PFSK-1 (cell line): ENCODE data around the gene COMT.

Experiments
- FOXP2 ChIP-seq: optimal IDR thresholded peaks from 2 replicates; pipeline ENCODE3; 2011; ENCODE audit warnings: borderline replicate concordance, control low read depth, inconsistent platforms; ENCODE audit not compliant: insufficient read depth; ENCODE audit errors: extremely low read length, extremely low read depth
- POLR2AphosphoS5 ChIP-seq: IDR thresholded peaks from 2 replicates; pipeline ENCODE4 v1.6.1; 2012; ENCODE audit warnings: low read depth, mild to moderate bottlenecking, control low read depth, low read length, moderate library complexity
- SIN3A ChIP-seq: IDR thresholded peaks from 2 replicates; pipeline ENCODE4 v1.6.1; 2012; ENCODE audit warnings: mild to moderate bottlenecking, low read length, moderate library complexity, borderline replicate concordance; ENCODE audit not compliant: insufficient read depth
- TAF1 ChIP-seq: IDR thresholded peaks from 2 replicates; pipeline ENCODE4 v1.6.1; 2012; ENCODE audit warnings: low read length, control low read depth, borderline replicate concordance; ENCODE audit not compliant: insufficient read depth
- TF ChIP-seq, protein P1 (sequence below), 2 experiments: IDR thresholded peaks; 2 replicates each; pipeline versions ENCODE4 v1.6.1 to v1.8.0; 2011 to 2012; ENCODE audit warnings: low read depth in 2 of 2, low read length in 2 of 2, control low read depth in 1 of 2, inconsistent platforms in 1 of 2, mild to moderate bottlenecking in 1 of 2, moderate library complexity in 1 of 2; ENCODE audit not compliant: insufficient read depth in 1 of 2

The COMT gene

DNA sequence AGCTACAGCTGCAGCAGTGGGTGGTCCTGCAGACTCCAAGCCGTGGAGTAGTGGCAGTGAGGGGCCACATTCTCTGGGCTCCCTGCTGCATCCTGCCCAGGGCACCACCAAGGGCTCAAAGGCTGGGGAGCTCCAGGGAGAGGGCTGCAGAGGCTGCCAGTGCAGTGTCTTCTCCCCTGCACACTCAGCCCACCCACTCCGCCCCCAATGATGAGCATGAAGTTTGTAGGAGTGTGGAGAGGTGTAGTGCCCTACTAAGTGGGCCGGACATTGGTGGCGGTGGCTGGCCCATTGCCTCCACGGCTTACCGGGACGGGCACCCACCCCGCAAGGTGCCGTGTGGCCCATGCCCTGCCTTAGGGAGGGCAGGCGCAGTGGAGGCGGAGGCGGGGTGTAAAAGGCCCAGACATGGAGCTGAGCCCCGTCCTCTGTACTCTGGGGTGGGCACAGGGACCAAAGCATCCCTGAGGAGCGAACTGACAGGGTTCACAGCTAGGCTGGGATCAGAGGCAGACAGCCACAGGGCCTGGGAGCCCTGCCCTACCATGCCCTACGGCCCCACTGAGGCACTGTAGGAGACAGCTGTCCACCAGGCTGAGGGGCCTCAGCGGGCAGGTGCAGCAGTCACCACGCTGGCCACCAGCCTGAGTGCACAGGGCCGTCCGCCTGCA, 56.1 kb downstream of the COMT start:
- TF ChIP-seq POLR2AphosphoS5 (no peak), SIN3A (no peak), FOXP2 (no peak), TAF1 (no peak)
- TF ChIP-seq, protein P1, sequence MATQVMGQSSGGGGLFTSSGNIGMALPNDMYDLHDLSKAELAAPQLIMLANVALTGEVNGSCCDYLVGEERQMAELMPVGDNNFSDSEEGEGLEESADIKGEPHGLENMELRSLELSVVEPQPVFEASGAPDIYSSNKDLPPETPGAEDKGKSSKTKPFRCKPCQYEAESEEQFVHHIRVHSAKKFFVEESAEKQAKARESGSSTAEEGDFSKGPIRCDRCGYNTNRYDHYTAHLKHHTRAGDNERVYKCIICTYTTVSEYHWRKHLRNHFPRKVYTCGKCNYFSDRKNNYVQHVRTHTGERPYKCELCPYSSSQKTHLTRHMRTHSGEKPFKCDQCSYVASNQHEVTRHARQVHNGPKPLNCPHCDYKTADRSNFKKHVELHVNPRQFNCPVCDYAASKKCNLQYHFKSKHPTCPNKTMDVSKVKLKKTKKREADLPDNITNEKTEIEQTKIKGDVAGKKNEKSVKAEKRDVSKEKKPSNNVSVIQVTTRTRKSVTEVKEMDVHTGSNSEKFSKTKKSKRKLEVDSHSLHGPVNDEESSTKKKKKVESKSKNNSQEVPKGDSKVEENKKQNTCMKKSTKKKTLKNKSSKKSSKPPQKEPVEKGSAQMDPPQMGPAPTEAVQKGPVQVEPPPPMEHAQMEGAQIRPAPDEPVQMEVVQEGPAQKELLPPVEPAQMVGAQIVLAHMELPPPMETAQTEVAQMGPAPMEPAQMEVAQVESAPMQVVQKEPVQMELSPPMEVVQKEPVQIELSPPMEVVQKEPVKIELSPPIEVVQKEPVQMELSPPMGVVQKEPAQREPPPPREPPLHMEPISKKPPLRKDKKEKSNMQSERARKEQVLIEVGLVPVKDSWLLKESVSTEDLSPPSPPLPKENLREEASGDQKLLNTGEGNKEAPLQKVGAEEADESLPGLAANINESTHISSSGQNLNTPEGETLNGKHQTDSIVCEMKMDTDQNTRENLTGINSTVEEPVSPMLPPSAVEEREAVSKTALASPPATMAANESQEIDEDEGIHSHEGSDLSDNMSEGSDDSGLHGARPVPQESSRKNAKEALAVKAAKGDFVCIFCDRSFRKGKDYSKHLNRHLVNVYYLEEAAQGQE (IDR thresholded peaks at IDR 0.05; ENCODE audit: insufficient read depth in 1 of 2, low read depth in 2 of 2, low read length in 2 of 2): no peak

DNA sequence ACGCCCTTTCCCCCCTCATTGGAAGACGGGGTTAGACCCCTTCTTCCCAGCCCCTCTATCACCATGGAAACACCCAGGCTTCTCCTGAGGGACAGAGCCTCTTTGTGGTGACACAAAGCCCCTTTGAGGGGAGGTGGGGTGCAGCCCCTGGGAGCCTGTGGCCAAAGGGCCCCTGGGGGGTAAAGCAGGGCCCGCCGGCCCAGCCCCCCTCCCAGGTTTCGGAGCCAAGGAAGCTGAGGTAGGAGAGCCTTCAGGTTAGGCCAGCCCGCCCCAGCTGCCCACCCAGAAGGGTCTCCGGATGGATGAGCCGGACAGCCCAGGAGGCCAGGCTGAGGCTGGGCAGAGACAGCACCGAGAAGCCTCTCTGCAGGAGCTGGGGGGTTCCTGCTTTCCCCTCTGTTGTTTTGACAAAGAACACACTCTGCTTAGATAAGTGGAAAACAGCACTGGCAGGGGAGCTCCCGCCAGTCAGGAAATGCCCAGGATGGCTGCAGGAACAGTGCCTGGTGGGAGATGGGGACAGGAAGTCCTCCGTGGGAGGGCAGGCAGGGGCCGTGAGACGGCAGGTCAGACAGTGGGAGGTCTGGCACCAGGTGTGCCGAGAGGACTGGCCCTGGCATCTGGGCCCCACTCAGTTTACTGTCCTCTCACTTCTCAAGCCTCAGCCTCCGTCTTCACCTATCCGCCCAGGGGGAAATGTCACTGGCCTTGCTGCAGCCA, 56.8 kb downstream of the COMT start:
- TF ChIP-seq FOXP2 (no peak), TAF1 (no peak), SIN3A (no peak), POLR2AphosphoS5 (no peak)
- TF ChIP-seq, protein P1 (IDR thresholded peaks at IDR 0.05; ENCODE audit: insufficient read depth in 1 of 2, low read depth in 2 of 2, low read length in 2 of 2): no peak

DNA sequence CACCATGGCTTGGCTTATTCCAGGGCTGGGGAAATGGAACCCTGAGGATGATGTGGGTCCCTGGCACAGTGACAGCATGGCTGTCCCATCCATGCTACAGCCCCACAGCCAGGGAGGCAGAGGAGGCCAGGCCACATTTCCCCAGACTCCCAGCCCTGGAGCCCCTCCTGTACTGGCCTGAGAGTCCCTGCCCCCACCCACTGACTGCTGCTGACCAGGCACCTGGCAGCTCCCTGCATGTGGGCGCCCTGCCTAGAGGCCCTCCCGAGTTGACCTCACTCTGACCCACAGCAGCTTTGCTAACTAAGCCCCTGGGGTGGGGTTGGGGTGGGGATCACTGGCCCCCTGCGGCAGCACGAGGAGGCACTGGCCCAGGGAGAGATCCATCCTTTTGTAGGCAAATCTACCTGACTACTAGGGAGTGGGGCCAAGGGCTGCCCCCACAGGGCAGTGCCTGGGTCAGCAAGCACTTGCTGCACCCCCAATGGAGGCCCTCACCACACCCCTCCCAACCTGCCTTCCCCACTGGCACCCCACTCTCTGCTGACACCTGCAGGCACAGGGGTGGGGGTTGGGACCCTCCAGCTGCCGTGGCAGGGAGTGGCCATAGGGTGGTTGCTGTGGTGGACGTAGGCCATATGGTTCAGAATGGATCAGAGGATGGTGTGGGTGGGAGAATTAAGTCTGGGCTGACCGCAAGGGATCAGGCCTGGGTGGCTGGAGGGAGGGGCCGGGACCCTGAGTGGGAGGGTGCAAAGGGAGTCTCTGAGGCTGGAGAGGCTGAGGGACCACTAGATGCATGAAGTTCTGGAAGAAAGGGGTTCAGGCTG, 57.6 kb downstream of the COMT start:
- TF ChIP-seq TAF1 (no peak), SIN3A (no peak), FOXP2 (no peak), POLR2AphosphoS5 (no peak)
- TF ChIP-seq, protein P1 (IDR thresholded peaks at IDR 0.05; ENCODE audit: insufficient read depth in 1 of 2, low read depth in 2 of 2, low read length in 2 of 2): no peak

DNA sequence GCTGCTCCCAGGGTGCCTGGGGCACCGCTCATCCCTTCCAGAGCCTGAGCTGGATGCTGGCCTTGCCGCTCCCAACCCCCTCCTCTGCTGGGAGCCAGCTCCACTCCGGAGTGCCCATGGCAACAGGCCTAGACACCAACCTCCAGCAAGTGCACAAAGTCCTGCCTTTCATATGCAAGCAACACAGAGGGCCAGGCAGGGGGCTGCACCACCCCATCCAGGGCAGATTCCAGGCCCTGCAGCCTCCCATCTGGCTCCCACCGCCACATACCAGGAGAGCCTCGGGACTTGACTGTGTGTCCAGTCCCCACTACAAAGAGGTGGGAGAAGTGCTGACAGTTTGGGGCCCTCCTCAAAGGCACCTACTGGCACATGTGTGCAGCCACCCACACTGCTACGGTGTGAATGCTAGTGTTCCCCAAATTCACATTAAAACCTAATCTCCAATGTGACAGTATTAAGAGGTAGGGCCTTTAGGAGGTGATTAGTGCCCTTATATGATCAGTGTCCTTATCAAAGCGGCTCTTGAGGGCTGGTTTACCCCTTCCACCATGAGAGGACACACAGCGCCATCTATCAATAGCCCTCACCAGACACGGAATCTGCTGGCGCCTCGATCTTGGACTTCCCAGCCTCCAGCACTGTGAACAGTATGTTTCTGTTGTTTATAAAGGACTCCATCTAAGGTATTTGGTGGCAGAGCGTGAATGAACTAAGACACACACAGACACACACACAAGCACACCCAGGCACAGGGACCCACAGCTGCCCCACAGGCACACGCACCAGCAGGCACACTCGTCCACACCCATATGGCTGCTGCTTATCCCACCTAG, 58.9 kb downstream of the COMT start:
- TF ChIP-seq TAF1: no peak

DNA sequence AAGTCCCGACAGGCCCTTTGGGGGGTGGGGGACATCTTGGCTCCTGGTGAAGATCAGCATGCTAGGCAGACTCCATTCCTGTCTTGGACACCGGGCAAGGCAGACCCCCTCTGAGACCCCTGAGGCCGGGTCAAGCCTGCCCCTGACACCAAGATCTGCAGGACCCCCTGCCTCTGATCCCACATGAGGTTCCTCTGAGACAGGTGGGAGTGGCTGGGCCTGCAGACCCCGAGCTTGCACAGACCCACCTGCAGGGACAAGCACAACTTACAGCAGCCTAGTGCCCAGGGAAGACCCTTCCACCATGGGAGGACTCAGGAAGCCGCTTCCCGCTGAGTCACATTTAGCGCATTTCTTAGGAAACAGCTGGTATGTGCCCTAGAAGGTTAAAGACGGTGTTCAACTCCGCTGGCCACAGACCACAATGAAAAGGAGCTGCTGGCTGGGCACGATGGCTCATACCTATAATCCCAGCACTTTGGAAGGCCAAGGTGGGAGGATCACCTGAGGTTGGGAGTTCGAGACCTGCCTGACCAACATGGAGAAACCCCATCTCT, 59.6 kb downstream of the COMT start:
- TF ChIP-seq TAF1 (no peak), POLR2AphosphoS5 (no peak), FOXP2 (no peak), SIN3A (no peak)
- TF ChIP-seq, protein P1 (IDR thresholded peaks at IDR 0.05; ENCODE audit: insufficient read depth in 1 of 2, low read depth in 2 of 2, low read length in 2 of 2): no peak
